Kasumi-1 (cell line): ENCODE measurements around the gene KLHDC7B.

Experiments
- DNase-seq, 2 experiments: peaks; one replicate each; lab custom pipeline; 2025; lab: John Stamatoyannopoulos, UW

Gene KLHDC7B

DNA sequence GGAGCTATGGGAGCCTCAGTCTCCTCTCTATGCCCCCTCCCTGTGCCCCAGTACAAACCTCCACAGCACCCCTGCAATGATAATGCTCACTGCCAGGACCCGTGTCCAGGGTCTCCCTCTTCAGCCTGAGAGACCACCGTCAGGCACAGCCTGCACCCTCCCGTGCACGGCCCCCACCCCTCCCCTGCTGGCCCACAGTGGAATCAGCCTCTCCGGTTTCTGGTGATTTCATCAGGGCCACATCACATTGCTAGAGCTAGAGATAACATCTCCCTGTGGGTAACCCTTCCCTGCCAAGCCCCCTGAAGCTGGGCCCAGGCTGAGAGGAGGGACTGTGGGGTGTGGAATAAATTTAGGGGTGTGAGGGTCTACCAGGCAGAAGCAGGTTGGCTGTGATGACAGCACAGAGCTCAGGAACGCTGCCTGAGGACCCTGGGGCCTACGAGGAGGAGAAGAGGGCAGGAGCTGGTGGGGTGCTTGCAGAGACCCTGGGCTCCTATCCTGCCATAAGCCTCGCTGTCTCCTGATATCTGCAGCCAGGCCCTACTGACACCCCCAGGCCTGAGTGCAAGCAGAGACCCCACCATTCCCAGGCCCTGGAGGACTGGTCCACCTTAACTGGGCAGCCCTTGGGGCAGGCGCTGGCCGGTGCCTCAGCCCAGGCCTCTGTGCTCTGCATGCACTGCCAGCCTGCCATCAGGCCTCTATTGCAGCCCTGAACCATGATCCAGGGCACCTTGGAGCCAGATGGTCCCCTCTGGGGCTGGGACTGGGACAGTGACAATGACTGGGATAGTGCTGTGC, at the start of gene KLHDC7B:
KLHDC7B (plus strand) TSS at position 378 of the 804 bp plus-strand sequence; CDS start at position 723, 345 bp downstream.
- DNase-seq: no peak

- no peak for DNase-seq
Observed at GRCh38 chr22:50497093-50497492, 48.6 kb upstream of the KLHDC7B start.

DNA sequence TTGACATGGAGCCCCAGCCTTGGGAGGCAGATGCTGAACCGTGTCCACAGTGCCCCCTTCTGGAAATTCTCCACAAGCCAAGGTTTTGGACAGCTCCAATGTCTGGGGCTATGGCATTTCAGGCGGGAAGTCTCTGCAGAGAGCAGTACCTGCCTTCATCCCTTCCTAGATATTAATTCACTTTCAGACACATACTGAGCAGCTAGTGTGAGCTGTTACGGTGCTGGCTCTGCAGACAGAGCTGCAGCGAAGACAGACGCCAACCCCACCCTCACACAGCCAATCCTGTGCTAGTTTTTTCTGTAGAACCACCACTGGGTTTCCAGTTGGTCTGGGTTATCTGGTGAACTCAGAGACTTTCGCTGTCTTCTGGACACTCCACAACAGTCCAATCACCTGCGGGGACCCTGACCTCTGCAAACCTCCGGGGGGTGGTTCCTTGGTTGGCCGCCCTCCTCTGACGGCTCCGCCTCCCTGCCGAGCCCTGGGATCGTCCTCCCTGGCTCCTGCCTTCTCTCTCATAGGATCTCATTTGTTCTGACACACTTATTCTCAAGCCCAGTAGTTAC, 47.3 kb upstream of the KLHDC7B start:
- DNase-seq: peak; percentile 48 to 79

DNA sequence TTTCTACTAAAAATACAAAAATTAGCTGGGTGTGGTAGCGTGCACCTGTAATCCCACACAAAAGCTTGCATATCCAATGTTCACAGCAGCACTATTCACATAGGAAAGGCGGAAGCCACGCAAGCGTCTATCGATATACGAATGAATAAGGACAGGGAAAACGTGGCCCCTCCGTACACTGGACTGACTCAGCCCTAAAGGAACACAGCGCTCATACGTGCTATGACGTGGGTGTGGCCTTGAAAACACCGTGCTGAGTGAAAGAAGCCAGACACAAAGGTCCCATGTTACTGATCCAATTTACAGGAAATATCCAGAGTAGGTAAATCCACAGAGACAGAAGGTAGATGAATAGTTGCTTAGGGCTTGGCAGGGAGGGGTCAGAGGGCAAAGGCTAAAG, 45.2 kb upstream of the KLHDC7B start:
- no peak for DNase-seq

DNA sequence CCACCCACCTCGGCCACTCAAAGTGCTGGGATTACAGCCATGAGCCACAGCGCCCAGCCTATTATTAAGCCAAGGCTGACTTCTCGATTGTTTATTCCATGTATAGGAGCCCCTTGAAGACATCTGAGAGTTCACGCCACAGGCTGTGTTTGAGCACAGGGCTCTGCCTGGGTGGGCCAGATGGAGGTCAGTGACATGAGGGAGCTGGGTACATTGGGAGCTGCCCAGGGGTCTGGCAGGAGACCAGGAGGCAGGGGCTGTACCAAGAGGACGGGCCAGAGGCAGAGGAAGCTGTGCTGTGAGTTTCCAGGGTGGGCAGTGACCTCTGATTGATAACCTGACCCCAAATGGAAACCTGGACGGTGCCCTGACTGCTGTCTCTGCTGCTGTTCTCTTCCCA, 43.6 kb upstream of the KLHDC7B start:
- no peak for DNase-seq

DNA sequence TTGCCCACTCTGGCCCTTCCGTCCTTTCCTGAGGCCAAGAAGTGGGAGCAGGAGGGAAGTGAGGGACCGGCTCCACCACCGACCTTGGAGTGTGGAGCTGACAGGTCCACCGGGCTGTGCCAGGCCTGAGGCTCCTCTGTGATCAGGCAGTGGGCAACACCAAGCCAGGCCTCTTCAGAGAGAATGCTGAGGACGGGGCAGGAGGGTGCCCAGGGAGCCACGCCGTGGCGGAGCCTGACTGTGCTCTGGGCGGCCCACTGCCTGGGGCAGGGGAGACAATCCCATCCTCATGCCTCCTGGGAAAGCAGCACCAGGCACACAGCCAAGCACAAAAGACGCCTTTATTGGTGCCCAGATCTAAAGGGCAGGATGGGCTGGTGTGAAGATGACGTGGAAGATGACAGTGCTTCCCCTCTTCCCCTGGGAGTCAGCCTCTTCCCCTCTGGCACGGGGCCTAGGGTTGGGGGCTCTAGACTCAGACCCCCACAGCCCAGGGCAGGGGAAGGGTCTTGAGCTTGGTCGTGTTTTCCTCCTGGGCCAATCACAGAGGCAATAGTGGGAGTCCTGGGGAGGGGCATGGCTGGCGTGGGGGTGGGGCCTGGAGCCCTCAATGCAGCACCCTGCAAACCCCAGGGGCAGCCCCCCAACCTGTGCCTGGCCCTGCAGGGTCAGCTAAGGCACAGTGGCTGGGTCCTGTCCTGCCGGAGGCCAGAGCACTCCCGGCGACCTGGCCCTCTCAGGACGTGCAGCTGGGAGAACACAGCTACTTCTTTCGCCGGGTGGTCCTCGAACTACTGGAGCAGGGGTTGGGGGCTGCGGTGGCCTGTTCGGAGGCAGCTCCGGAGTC, 42.8 kb upstream of the KLHDC7B start:
- DNase-seq: no peak

DNA sequence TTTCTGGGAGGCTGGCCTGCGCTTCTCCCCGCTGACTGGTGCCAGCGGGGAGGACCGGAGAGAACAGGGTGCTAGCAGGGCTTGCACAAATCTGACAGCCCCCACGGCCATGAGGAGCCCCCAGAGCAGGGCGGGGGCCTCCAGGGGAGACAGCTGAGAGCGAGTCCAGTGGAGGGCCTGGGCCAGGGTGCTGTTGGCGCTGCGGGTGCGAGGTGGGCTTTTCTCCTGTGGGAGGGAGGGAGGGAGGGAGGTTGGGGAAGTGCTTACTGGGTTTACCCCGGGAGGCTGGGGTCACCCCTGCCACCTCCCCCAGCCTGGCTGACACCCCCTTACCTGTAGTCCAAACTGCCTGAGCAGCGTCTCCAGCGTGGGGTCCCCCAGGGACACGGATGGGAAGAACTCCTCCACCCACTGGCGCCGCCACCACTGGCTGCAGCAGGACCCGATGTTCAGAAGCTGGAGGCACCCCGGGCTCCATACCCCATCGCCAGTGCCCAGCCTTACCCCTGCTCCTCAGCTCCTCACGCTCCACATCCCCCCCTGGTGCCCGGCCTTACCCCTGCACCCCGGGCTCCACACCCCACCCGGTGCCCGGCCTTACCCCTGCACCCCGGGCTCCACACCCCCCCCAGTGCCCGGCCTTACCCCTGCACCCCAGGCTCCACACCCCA, 42.1 kb upstream of the KLHDC7B start:
- no peak for DNase-seq

- no peak for DNase-seq
Observed at GRCh38 chr22:50504369-50505211, 41.1 kb upstream of the KLHDC7B start.

DNA sequence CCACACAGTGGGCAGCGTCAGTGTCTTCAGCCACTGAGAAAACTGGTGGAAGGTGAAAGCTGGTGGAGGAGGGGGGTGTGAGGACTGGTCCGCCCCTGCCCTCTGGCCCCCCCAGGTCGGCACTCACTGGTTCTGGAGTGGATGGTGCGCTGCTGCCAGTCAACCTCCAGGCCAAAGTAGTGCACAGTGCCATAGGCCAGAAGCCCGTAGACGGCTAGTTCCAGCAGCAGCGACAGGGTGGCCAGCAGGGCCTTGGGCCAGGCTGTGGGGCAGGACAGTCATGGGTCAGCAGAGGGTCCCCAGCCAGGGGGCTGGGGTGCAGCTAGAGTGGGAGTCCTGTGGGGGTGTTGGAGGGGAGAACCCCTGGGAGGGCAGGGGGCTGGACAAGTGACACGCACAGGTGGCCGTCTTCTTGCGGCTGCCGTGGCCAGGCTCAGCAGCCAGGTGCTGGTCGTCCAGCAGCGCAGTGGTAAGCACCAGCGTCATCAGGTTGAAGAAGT, 40.4 kb upstream of the KLHDC7B start:
- DNase-seq: no peak

- DNase-seq: no peak
Observed at GRCh38 chr22:50505776-50506610, 39.7 kb upstream of the KLHDC7B start.

DNA sequence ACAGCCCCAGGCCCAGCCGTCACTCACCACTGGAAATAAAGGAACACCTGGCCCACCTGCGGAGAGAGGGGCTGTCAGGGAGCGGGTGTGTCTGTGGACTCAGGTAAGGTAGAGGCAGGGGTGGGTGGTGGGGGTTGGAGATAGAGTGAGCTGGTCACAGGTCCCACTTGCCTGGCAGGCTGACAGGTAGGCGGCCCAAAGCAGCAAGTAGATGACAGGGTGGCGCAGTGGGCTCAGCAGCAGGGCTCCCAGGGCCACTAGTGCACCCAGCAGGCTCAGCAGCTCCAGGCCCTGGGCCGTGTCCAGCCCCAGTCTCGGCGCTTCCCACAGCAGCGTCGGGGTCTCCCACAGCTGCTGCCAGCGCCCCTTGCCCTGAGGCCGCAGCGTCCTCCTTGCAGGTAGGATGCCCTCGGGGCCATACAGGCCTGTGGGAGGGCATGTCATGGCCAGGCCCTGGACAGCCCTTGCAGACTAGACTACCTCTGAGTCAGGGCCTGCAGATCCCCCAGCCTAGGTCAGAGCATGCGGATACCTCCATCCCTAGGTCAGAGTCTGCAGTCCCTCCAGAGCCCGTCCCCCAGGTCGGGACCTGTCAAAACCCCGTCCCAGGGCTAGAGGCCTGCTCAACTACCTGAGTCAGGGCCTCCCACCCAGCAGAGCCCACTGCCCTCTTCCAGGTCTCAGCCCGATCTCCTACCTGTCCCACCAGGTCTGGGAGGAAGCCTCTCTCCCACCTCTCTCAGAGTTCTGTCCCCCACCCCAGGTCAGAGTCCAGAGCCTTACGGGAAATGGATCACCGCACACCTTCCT, 38.9 kb upstream of the KLHDC7B start:
- DNase-seq: no peak

DNA sequence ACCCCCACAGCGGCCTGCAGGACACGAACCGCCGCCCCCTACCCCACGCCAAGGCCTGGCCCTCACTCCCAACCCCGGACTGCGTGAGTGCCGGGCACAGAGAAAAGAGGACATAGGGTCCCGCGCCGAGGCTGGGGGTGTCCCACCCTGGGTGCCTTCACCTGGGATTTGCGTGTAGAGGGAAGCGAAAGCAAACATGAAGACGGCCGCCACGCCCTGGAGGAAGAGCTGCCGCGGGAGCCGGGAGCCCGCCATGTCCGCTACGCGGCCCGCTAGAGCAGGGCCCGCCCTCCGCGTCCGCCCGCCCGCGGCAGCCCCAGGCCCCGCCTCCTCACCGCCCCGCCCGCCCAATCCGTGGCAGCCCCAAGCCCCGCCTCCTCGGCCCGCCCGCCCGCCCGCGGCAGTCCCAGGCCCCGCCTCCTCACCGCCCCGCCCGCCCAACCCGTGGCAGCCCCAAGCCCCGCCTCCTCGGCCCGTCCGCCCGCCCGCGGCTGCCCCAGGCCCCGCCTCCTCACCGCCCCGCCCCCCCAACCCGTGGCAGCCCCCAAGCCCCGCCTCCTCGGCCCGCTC, 38.2 kb upstream of the KLHDC7B start, which contains the start of gene LMF2:
LMF2 (minus strand) TSS at position 282 of the 570 bp plus-strand sequence; CDS start at position 255, 27 bp downstream.
- peak; percentile 76 to 84 for DNase-seq

DNA sequence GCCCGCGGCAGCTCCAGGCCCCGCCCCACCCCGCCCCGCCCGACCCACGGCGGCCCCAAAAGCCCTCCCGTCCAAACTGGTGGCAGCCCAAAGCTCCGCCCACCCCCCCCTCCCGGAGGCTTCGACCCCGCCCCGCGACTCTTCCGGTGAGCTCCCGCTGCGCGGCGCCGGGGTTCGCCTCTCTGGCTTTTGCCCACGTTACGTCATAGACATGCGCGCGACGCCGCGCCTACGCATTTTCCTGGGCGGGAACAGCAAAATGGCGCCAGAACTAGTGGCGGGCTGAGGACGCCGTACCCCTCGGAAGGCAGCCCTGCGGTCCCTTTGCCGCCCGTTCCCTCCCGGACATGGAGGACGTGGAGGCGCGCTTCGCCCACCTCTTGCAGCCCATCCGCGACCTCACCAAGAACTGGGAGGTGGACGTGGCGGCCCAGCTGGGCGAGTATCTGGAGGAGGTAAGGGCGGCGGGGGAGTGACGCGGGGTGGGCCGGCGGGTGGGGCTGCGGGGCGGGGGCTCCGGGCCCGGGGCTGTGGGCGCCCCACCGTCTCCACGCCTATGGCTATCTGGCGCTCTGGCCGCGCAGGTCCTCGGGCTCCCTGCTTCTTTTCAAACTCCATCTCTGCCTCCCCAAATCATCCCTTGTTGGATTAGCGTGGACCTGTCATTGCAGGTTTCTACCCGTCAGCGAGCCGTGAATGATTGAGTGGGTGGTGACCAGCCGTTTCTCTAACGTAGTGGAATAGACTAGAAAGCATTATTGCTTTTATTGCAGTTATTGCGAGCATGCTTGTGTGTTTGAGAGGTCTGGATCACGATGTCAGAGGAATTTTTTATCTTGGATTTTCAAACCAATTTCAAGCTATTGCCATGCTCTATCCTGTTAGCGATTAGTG, 37.5 kb upstream of the KLHDC7B start, which contains the start of gene NCAPH2:
NCAPH2 (plus strand) TSS at position 234 of the 894 bp plus-strand sequence; CDS start at position 348, 114 bp downstream.
- peak; percentile 90 to 94 for DNase-seq

GRCh38 chr22:50508897-50509296, 36.8 kb upstream of the KLHDC7B start:
- DNase-seq: no peak

DNA sequence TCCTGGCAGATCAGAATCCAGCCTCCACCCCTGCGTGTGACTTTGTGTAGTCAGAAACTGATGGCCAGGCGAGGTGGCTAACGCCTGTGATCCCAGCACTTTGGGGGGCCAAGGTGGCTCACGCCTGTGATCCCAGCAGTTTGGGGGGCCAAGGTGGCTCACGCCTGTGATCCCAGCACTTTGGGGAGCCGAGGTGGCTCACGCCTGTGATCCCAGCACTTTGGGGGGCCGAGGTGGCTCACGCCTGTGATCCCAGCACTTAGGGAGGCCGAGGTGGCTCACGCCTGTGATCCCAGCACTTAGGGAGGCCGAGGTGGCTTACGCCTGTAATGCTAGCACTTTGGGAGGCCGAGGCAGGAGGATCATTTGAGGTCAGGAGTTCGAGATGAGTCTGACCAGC, 32.5 kb upstream of the KLHDC7B start:
- no peak for DNase-seq

DNA sequence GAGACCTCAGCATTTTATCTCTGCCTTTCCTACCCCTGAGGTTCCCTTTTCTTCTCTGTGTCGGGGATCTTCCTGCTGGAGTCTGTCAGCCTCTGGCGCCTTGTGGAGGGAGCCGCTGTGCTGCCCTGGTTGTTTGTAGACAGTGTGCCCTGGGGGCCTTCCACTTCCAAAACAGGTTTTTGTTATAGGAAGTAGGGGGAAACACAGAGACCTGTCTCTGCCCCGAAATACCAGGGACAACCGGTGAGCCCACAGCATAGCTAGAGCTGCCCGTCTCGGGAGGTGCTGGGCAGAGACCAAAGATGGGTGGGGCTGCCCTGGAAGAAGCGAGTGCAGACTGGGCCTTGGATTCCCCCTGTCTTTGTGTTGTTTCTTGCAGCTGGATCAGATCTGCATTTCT, 29.6 kb upstream of the KLHDC7B start:
- DNase-seq: no peak

DNA sequence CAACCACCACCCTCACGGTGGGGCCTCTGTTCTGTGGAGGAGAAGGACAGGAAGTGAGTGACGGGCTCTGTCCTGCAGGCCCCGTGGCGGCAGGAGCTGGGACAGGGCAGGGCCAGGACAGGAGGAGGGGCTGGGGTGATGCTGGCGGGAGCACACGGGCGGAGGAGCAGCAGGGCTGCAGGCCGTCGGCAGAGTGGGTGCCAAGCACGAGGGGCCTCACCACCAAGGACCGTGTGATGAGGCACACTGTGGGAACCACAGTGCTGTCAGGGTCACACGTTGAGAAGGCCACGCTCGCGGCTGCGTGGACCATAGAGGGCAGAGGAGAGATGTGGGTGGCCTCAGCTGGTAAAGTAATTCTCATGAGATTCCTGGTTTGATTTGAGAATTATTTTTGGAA, 28.8 kb upstream of the KLHDC7B start:
- no peak for DNase-seq
